Measurements from ENCODE around the gene PNPLA5. TPM values are rescaled to one million over a fixed set of nuclear protein-coding genes. Genes with fewer than 3 reads are reported as not detected.

PNPLA5 gene
- polyA plus RNA-seq, 2 of the 4 experiments (the other 2 are of a cell fraction): not detected

DNA sequence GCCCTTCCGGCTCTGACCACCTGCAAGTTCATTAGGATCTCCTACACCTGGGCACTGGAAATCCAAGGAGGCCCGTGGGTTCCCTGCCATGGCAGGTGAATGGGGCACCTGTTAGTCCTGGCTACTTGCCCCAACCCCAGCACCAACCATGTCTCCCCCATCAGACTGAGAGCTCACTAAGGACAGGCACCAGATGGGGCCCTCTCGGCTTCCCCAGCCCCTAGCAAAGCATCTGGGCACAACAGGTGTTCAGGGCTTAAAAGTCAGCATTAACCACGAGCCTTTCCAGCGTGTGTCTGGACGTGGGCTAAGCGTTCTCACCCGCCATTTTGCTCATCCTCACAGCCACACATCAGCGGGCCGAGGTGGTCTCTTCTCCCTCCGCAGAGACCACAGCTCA, 31.7 kb downstream of the PNPLA5 start:
- Histone ChIP-seq H3K9me3 (no peaks in the 10 kb centered on the region), H3K4me3 (no peak overlapping the region), H3K4me2 (no peak overlapping the region), H3K4me1 (no peaks in the 10 kb centered on the region), H3K27ac (no peak overlapping the region)
- no peak for TF ChIP-seq HDAC2 (IDR thresholded peaks at IDR 0.05)
- TF ChIP-seq KDM1A (IDR thresholded peaks at IDR 0.05; ENCODE audit: low read depth): no peak
- no peak for TF ChIP-seq NR3C1 (IDR thresholded peaks at IDR 0.05)
- TF ChIP-seq REST (IDR thresholded peaks at IDR 0.05): no peak
- no peak for TF ChIP-seq HOXB5 (CRISPR knock-in tag; IDR thresholded peaks at IDR 0.05)
- no peak for TF ChIP-seq CHD2 (IDR thresholded peaks at IDR 0.05; ENCODE audit: low read length, partially characterized antibody)
- no peak for TF ChIP-seq JUNB (IDR thresholded peaks at IDR 0.05)
- TF ChIP-seq EHMT2 (IDR thresholded peaks at IDR 0.05; ENCODE audit: low read depth): no peak
- TF ChIP-seq EP300 (IDR thresholded peaks at IDR 0.05): no peak
- no peak for TF ChIP-seq ZNF302 (CRISPR knock-in tag; IDR thresholded peaks at IDR 0.05)
- ChIA-PET POLR2A (no interaction called here), CTCF (interaction anchor here (1.0 kb wide), 1 partner anchor 24 kb away, joined by 3 read pairs; no protein-coding TSS in a partner anchor)
- DNase-seq (ENCODE audit: low read depth in 1 of 2, low spot score in 1 of 2): no peak
- ATAC-seq: no peak
- no peak for FAIRE-seq
- 27% methylated on average over 9 of the region's 11 CpGs for WGBS (ENCODE audit: missing lambda C conversion rate)

DNA sequence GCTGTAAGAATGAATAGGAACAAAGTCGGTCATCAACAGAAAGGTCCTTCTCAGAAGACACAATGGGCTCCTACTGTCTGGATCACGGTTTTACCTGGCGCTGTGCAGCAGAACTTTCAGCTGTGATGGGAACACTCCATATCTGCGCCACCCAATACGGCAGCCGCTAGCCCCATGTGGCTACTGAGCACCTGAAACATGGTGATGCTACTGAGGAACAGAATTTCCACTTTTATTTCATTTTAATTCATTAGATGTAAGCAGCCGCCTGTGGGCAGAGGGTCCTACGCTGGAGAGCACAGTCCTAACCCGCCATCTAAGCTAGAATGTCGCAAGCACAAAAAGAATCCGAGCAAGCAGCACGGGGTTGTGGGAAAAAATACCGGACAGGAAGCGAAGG, 32.2 kb downstream of the PNPLA5 start:
- CTCF ChIA-PET: interaction anchor here (1.0 kb wide), 1 partner anchor 25 kb away, joined by 3 read pairs; no protein-coding TSS in a partner anchor
- Histone ChIP-seq H3K27ac (no peak overlapping the region), H3K9me3 (no peaks in the 10 kb centered on the region), H3K4me1 (no peaks in the 10 kb centered on the region), H3K4me3 (no peak overlapping the region), H3K4me2 (no peak overlapping the region)
- FAIRE-seq (no peak), DNase-seq (ENCODE audit: low read depth in 1 of 2, low spot score in 1 of 2) (no peak), ATAC-seq (no peak)
- TF ChIP-seq HOXA7 (CRISPR knock-in tag; IDR thresholded peaks at IDR 0.05) (no peak), RARB (CRISPR knock-in tag; IDR thresholded peaks at IDR 0.05) (no peak), CTCF (IDR thresholded peaks at IDR 0.05) (no peak)
- 44% methylated on average over 14 of the region's 14 CpGs for WGBS (ENCODE audit: missing lambda C conversion rate)
- POLR2A ChIA-PET: no interaction called here

DNA sequence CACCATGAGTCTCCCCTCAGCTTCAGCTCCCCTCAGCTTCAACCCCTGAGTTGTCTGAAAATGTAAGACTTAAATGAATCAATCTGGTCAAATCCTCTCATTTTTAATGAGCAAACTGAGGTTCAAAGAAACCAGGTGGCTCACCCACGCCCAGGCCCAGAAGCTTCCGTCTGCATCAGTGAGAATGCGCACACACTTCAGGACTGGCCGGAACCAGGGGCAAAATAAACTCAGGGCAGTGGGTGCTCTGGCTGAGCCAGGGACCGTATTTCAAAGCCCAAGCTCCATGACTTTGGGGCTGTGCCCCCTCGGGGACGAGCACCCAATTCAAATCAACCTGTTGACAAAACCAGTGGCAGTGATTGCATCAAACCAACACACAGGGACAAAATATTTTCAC, 32.6 kb downstream of the PNPLA5 start:
- FAIRE-seq: no peak
- H3K4me1 ChIP-seq: no peaks in the 10 kb centered on the region
- no peaks in the 10 kb centered on the region for H3K9me3 ChIP-seq
- POLR2A ChIA-PET: no interaction called here
- H3K4me3 ChIP-seq: no peak overlapping the region
- no peak overlapping the region for H3K27ac ChIP-seq
- no peak overlapping the region for H3K4me2 ChIP-seq
- WGBS (ENCODE audit: missing lambda C conversion rate): 54% methylated on average over 5 of the region's 7 CpGs
- DNase-seq (ENCODE audit: low read depth in 1 of 2, low spot score in 1 of 2): no peak
- ATAC-seq: no peak
- CTCF ChIA-PET: interaction anchor here (0.7 to 1.0 kb wide), 2 partner anchors 24 to 25 kb away, joined by 3 read pairs; no protein-coding TSS in a partner anchor
- no peak for TF ChIP-seq HMGXB4 (CRISPR knock-in tag; IDR thresholded peaks at IDR 0.05; ENCODE audit: borderline replicate concordance)
- TF ChIP-seq HDAC2 (IDR thresholded peaks at IDR 0.05): no peak
- no peak for TF ChIP-seq CBX8 (IDR thresholded peaks at IDR 0.05)
- TF ChIP-seq, protein P1, sequence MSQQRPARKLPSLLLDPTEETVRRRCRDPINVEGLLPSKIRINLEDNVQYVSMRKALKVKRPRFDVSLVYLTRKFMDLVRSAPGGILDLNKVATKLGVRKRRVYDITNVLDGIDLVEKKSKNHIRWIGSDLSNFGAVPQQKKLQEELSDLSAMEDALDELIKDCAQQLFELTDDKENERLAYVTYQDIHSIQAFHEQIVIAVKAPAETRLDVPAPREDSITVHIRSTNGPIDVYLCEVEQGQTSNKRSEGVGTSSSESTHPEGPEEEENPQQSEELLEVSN (IDR thresholded peaks at IDR 0.05; ENCODE audit: borderline replicate concordance, low read depth): no peak
- TF ChIP-seq, protein P2, sequence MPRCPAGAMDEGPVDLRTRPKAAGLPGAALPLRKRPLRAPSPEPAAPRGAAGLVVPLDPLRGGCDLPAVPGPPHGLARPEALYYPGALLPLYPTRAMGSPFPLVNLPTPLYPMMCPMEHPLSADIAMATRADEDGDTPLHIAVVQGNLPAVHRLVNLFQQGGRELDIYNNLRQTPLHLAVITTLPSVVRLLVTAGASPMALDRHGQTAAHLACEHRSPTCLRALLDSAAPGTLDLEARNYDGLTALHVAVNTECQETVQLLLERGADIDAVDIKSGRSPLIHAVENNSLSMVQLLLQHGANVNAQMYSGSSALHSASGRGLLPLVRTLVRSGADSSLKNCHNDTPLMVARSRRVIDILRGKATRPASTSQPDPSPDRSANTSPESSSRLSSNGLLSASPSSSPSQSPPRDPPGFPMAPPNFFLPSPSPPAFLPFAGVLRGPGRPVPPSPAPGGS (IDR thresholded peaks at IDR 0.05): no peak
- TF ChIP-seq KDM1A (IDR thresholded peaks at IDR 0.05; ENCODE audit: low read depth): no peak
- no peak for TF ChIP-seq TP53 (CRISPR knock-in tag; IDR thresholded peaks at IDR 0.05)
- TF ChIP-seq ELK1 (IDR thresholded peaks at IDR 0.05; ENCODE audit: low read depth, low read length): no peak
- no peak for TF ChIP-seq ESRRA (IDR thresholded peaks at IDR 0.05; ENCODE audit: borderline replicate concordance, low read length)
- no peak for TF ChIP-seq FOXS1 (CRISPR knock-in tag; IDR thresholded peaks at IDR 0.05)
- no peak for TF ChIP-seq FOSB (CRISPR knock-in tag; IDR thresholded peaks at IDR 0.05)
- TF ChIP-seq PHF8 (IDR thresholded peaks at IDR 0.05; ENCODE audit: borderline replicate concordance, low read depth): no peak

Measured in A549 (cell line).